ENCODE results near the gene HADHA.

HADHA gene

GRCh38 chr2:26243470-26244308 is 743 bp downstream of the HADHA start:
- DNase-seq = peak; percentile 16

- no peak for DNase-seq
Observed at GRCh38 chr2:26241928-26242436, 2.5 kb downstream of the HADHA start.

GRCh38 chr2:26238311-26238958 is 6.0 kb downstream of the HADHA start:
- DNase-seq = no peak

GRCh38 chr2:26237868-26238267 is 6.6 kb downstream of the HADHA start:
- DNase-seq = no peak

- no peak for DNase-seq
Observed at GRCh38 chr2:26235089-26235488, 9.3 kb downstream of the HADHA start.

GRCh38 chr2:26230806-26231205 is 13.6 kb downstream of the HADHA start:
- no peak for DNase-seq

- DNase-seq = no peak
Observed at GRCh38 chr2:26229595-26229994, 14.8 kb downstream of the HADHA start.

GRCh38 chr2:26224095-26224494 is 20.3 kb downstream of the HADHA start:
- no peak for DNase-seq

GRCh38 chr2:26223018-26223417 is 21.4 kb downstream of the HADHA start:
- no peak for DNase-seq

- no peak for DNase-seq
Observed at GRCh38 chr2:26217720-26218119, 26.7 kb downstream of the HADHA start.

GRCh38 chr2:26216587-26216986 is 27.8 kb downstream of the HADHA start:
- DNase-seq = no peak

- no peak for DNase-seq
Observed at GRCh38 chr2:26215833-26216232, 28.6 kb downstream of the HADHA start.

- no peak for DNase-seq
Observed at GRCh38 chr2:26214759-26215158, 29.7 kb downstream of the HADHA start.

- DNase-seq = no peak
Observed at GRCh38 chr2:26212011-26212410, 32.4 kb downstream of the HADHA start.

GRCh38 chr2:26203906-26204305 is 40.5 kb downstream of the HADHA start:
- DNase-seq = no peak

GRCh38 chr2:26202981-26203490 is 41.4 kb downstream of the HADHA start:
- no peak for DNase-seq

- DNase-seq = no peak
Observed at GRCh38 chr2:26197516-26197915, 46.9 kb downstream of the HADHA start.

GRCh38 chr2:26196683-26197418 is 47.6 kb downstream of the HADHA start:
- no peak for DNase-seq

GRCh38 chr2:26195040-26195984 is 49.1 kb downstream of the HADHA start:
- DNase-seq = no peak

GRCh38 chr2:26193578-26194231 is 50.7 kb downstream of the HADHA start:
- DNase-seq = no peak

- DNase-seq = no peak
Observed at GRCh38 chr2:26191316-26192159, 52.9 kb downstream of the HADHA start.
